ENCODE measurements around the gene SLC39A3.

GRCh38 chr19:2717638-2718541 is 21.9 kb downstream of the SLC39A3 start:
- TF ChIP-seq CTCF (IDR thresholded peaks at IDR 0.05; ENCODE audit: poor library complexity) (no peak), EZH2 (IDR thresholded peaks at IDR 0.05; ENCODE audit: borderline replicate concordance) (no peak)
